B cell (primary cell): ENCODE results near the gene ABHD5.

Experiments used
- EZH2 ChIP-seq: IDR thresholded peaks from 2 replicates; pipeline ENCODE4 v1.6.1; 2012; ENCODE audit warnings: borderline replicate concordance, low read depth, mild to moderate bottlenecking, moderate library complexity, low read length; ENCODE audit not compliant: insufficient read depth, poor library complexity, severe bottlenecking
- TF ChIP-seq, protein P1 (sequence below): fragments of 200-600 bp; IDR thresholded peaks from one replicate; pipeline ENCODE4 v1.8.0; 2022; ENCODE audit warnings: antibody characterized with exemption, mild to moderate bottlenecking

GRCh38 chr3:43691120-43691995 lies 620 bp downstream of the ABHD5 start:
- TF ChIP-seq, protein P1, sequence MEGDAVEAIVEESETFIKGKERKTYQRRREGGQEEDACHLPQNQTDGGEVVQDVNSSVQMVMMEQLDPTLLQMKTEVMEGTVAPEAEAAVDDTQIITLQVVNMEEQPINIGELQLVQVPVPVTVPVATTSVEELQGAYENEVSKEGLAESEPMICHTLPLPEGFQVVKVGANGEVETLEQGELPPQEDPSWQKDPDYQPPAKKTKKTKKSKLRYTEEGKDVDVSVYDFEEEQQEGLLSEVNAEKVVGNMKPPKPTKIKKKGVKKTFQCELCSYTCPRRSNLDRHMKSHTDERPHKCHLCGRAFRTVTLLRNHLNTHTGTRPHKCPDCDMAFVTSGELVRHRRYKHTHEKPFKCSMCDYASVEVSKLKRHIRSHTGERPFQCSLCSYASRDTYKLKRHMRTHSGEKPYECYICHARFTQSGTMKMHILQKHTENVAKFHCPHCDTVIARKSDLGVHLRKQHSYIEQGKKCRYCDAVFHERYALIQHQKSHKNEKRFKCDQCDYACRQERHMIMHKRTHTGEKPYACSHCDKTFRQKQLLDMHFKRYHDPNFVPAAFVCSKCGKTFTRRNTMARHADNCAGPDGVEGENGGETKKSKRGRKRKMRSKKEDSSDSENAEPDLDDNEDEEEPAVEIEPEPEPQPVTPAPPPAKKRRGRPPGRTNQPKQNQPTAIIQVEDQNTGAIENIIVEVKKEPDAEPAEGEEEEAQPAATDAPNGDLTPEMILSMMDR, result peak; percentile 16
- no peak for TF ChIP-seq EZH2
